NCI-H2107 treated with DMSO at 0.1 percent for 48 hours (cell line): Measurements from ENCODE around the gene PAQR9.

Source experiments
- DNase-seq: peaks from one replicate; lab custom pipeline; 2025; ENCODE audit not compliant: unreplicated experiment; lab: John Stamatoyannopoulos, UW

PAQR9 gene

DNA sequence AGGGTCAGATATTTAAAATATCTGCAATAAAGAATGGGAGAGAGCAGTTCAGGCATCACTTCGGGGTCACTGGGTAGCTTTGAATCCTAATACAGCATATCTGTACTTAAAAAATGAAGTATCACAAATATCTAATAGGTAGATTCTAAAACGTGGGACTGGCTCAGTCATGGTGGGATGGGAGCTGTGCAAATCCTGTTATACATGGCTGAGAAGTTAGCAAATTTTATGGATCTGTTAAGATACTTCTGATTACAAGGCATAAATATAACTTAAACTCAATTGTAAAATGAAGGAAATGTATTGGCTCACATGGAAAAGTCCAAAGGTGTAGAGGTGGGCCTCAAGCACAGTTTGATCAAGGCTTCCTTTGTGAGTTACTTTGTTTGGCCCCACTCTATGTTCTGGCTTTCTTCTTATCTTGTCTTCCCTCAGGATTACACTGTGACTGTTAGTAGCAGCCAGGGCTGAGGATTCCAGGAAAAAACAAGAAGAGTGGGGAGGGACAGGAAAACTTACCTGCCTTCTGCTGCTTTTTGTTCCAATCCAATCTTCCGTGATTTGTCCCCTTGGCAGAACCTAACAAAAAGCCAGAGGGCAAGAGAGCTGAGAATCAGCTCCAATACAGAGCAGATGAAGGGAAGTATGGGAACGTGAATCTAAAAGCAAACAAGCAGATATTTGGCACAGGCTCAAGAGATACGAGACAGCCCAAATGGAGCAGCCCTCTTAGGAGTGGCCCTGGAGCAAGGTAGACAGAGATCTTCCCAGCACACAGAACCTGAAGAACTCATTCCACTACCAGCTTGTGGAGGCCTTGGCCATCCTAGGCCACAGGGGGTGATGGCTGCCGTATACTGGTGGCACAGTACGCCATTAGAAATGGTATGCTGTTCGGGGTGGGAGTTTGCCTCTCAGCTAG is 10.9 kb downstream of the PAQR9 start:
- DNase-seq = no peak

DNA sequence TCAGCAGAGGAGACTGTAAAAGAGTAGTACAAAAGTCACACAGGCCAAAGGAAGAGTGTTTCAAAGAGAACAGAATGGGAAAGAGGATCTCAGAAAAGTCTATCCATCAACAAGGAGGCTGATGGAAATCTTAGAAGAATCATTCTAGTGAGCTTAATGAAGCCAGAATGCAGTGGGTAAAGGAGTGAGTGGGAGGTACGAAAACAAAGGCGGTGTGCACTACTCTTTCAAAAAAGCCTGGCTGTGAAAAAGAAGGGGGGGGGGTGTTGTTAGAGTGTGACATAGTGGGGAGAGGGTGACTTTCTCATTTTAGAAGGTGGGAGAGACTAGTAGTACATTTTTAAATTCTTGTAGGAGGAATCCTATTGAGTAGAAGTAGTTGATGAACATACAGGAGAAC is 11.7 kb downstream of the PAQR9 start:
- no peak for DNase-seq

GRCh38 chr3:142950972-142951371 is 12.5 kb downstream of the PAQR9 start:
- DNase-seq = no peak

- no peak for DNase-seq
These were observed 15.5 kb downstream of the PAQR9 start for GRCh38 chr3:142947799-142948575.

DNA sequence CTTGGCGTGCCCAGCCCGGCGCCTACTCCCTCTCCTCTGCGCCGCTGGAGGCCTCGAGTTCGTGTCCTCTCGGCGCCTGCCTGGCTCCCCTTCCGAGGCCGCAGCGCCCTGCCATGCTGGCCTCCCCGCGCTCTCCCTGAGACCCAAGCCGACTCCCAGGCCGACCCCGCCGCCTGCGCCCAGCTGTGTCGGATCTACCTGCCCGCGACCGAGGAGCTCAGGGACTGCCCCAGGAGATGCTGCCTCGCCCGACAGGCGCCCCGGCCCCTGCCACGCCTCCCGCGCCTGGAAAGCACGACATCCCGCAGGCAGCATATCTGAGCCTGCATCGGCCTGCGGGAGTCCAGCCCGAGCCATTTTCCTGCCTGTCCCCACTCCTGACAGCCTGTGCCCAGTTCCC is 16.1 kb downstream of the PAQR9 start:
- DNase-seq = no peak

GRCh38 chr3:142946861-142947260 is 16.6 kb downstream of the PAQR9 start:
- DNase-seq = no peak

DNA sequence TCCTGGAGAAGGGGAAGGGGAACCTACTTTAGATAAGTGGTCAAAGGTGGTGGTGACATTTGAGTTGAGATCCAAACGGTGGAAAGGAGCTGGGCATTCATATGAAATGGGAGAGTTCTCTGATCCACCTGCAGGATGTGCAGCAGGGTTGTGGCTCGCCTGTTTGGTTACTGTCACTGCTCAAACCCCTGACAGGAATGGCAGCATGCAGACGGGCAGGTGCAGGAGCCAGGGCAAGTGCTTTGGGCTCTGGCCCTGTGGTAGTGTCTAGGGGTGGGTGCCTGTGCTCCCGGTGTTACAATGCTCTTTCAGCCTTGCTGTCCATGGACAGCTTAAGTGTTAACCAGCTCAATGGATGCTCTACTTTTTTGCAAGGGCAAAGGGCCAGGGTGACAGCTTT is 18.5 kb downstream of the PAQR9 start:
- DNase-seq = no peak

- DNase-seq = no peak
These were observed 19.1 kb downstream of the PAQR9 start for GRCh38 chr3:142944342-142944741.

- DNase-seq = no peak
These were observed 19.6 kb downstream of the PAQR9 start for GRCh38 chr3:142943870-142944269.

DNA sequence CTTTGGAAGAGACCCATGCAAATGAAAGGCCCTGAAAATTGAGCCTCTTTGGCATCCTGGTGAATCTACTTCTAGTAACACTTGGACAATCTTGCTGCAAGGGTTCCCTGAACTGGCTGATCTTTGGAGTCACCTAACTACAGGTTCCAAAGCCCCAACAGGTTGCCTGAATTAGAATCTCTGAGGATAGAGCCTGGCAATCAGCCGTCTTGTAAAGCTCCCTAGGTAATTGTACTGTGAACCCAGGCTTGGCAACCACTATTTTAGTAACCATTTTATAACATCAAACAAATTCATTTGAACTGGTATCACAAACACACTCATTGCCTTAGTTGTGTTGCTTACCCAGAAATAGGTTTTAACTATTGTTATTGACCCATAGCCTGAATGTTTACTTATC is 20.1 kb downstream of the PAQR9 start:
- no peak for DNase-seq

GRCh38 chr3:142941373-142942123 is 21.9 kb downstream of the PAQR9 start:
- DNase-seq = no peak

DNA sequence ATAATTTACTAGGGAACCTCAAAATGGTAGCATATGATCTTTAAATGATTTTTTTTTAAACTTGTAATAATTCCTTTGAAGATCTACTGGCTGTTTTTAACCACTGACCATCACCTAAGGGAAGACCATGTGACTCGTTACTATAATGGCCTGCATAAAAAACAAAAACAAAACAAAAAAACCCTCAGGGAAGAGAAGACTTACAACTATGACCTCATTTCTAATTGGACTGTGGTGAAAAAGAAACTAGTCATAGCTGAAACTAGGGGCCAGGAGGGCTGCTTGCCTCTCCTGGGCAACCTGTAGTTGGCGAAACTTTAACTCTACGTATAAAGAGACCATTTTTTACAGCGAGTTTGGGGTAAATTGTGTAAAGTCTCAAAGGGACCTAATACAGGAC is 23.0 kb downstream of the PAQR9 start:
- DNase-seq = no peak

DNA sequence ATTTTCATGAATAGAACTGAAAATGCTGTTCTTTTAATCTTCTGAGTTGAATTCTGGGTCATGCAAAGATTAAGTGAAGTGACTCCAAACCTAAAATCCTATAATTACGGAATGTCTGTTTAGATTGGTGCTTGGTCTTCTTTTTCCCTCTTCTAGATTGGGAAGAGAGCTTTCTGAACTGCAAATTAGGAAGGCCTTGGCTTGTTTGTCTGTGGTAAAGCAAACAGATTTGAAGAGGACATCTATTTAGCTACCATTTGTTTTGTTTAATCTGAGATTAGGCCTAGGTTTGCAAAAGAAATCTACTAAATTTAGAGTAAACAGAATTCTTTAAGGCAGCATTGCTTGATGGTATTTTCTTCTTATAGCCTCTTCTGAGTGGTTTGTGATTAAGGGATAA is 23.5 kb downstream of the PAQR9 start:
- no peak for DNase-seq

DNA sequence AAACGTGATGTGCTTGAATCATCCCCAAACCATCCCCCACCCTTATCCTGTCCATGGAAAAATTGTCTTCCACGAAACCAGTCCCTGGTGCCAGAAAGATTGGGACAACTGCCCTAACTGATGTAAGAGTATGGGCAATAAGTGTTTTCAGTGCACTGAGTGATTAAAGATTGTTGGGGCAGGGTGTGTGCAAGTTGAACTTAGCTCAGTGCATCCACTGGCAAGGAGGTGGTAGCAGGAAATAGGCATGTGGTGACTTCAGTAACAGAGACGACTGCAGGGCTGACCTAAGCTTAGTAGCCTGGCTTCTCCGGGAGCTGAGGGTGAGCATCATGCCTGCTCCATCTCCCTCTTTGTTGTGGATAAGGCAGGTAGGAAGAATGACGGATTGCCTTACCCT is 27.5 kb downstream of the PAQR9 start:
- DNase-seq = no peak

- DNase-seq = no peak
These were observed 28.6 kb downstream of the PAQR9 start for GRCh38 chr3:142934887-142935269.

DNA sequence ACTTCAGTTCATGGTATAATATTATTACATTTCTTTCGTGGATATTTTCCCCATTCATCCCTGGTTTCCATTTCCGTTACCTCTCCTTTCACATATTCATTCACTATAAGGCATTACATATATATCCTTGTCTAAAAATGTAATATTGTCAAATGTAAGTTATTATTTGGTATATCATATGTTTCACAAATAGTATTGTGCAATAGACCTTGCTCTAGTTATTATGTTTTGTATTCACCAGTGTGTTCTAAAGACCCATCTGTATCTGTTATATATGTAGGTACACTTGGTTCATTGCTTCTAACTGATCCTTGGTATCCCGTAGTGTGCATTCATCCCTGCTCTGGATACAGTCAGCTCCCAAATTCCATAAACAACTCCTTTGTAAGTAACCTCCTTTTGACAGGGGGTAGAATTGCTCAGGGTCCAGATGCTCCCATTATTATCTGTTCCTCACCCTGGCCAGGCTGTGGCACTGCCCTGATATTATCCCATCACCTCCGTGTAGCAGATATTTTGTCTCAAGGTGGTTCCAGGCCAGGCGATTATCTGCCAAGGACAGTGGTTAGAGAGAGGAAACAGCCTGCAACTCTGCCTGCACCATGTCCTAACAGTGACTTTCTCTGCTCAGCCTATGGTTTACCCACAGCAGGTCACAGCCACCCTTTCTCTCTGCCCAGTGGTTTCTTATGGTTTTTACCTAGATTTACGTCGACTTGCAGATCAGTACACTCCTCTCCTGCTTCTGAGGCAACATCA is 29.2 kb downstream of the PAQR9 start:
- DNase-seq = no peak

DNA sequence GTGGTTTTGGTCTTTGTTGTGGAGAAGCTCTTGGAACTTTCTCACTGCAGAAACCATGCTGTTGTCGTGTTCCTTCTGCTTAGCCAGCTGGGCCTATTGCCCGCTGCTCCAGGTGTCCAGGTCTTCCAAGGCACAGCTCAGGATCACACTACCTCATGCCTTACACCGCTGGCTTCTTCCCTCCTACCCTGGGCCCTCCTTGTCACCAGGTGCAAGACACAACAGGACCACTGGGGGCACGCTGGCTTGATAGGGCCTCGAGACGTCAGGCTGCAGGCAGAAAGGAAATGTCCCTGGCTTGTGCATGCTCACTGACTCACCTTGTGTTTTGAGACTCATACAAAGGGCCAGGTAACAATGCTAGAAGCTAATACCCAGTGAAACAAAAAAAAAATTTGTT is 32.3 kb downstream of the PAQR9 start:
- DNase-seq = no peak

GRCh38 chr3:142930463-142930862 is 33.0 kb downstream of the PAQR9 start:
- no peak for DNase-seq

- DNase-seq = no peak
These were observed 33.6 kb downstream of the PAQR9 start for GRCh38 chr3:142929890-142930289.

GRCh38 chr3:142929109-142929508 is 34.4 kb downstream of the PAQR9 start:
- DNase-seq = peak; percentile 55
